ENCODE data around the gene PJA1.

The PJA1 gene

GRCh38 chrX:69131886-69132285 lies 33.4 kb downstream of the PJA1 start:
- H3K27me3 ChIP-seq (ENCODE audit: insufficient read depth, low read depth): no peaks in the 10 kb centered on the region
- H4K20me1 ChIP-seq (ENCODE audit: insufficient read depth): no peaks in the 10 kb centered on the region
- H3K4me1 ChIP-seq (ENCODE audit: low read depth, poor library complexity, severe bottlenecking): no peaks in the 10 kb centered on the region

GRCh38 chrX:69130439-69130838 lies 34.8 kb downstream of the PJA1 start:
- Histone ChIP-seq H4K20me1 (ENCODE audit: insufficient read depth) (no peaks in the 10 kb centered on the region), H3K4me1 (ENCODE audit: low read depth, poor library complexity, severe bottlenecking) (no peaks in the 10 kb centered on the region), H3K36me3 (ENCODE audit: insufficient read depth) (no peaks in the 10 kb centered on the region), H2AFZ (ENCODE audit: low read depth) (no peak overlapping the region), H3K4me3 (IDR thresholded peaks at IDR 0.05; ENCODE audit: insufficient read depth, low read depth, low read length) (no peak overlapping the region), H3K9ac (no peak overlapping the region), H3K27me3 (ENCODE audit: insufficient read depth, low read depth) (no peaks in the 10 kb centered on the region), H3K4me2 (no peak overlapping the region), H3K27ac (no peak overlapping the region), H3K79me2 (ENCODE audit: insufficient read depth, low read depth) (no peaks in the 10 kb centered on the region)
- TF ChIP-seq CTCF (conservative IDR thresholded peaks at IDR 0.05; ENCODE audit: low read depth, low read length): no peak

More at GRCh38 chrX:69131886-69132285, 33.4 kb downstream of the PJA1 start:
- H3K27ac ChIP-seq: no peak overlapping the region
- H3K4me2 ChIP-seq: no peak overlapping the region
- no peaks in the 10 kb centered on the region for H3K79me2 ChIP-seq (ENCODE audit: insufficient read depth, low read depth)
- no peak overlapping the region for H3K9ac ChIP-seq
- no peaks in the 10 kb centered on the region for H3K36me3 ChIP-seq (ENCODE audit: insufficient read depth)
- TF ChIP-seq CTCF (conservative IDR thresholded peaks at IDR 0.05; ENCODE audit: low read depth, low read length): no peak
- H3K4me3 ChIP-seq (IDR thresholded peaks at IDR 0.05; ENCODE audit: insufficient read depth, low read depth, low read length): no peak overlapping the region
- no peak overlapping the region for H2AFZ ChIP-seq (ENCODE audit: low read depth)

GRCh38 chrX:69128588-69128987 lies 36.7 kb downstream of the PJA1 start:
- Histone ChIP-seq H3K4me1 (ENCODE audit: low read depth, poor library complexity, severe bottlenecking) (no peaks in the 10 kb centered on the region), H3K4me2 (no peak overlapping the region), H4K20me1 (ENCODE audit: insufficient read depth) (no peaks in the 10 kb centered on the region), H3K27ac (no peak overlapping the region), H2AFZ (ENCODE audit: low read depth) (no peak overlapping the region), H3K9ac (no peak overlapping the region), H3K4me3 (IDR thresholded peaks at IDR 0.05; ENCODE audit: insufficient read depth, low read depth, low read length) (no peak overlapping the region), H3K27me3 (ENCODE audit: insufficient read depth, low read depth) (no peaks in the 10 kb centered on the region), H3K36me3 (ENCODE audit: insufficient read depth) (no peaks in the 10 kb centered on the region), H3K79me2 (ENCODE audit: insufficient read depth, low read depth) (no peaks in the 10 kb centered on the region)
- TF ChIP-seq CTCF (conservative IDR thresholded peaks at IDR 0.05; ENCODE audit: low read depth, low read length): no peak

GRCh38 chrX:69127466-69127865 lies 37.8 kb downstream of the PJA1 start:
- Histone ChIP-seq H2AFZ (ENCODE audit: low read depth) (no peak overlapping the region), H3K79me2 (ENCODE audit: insufficient read depth, low read depth) (no peaks in the 10 kb centered on the region), H3K36me3 (ENCODE audit: insufficient read depth) (no peaks in the 10 kb centered on the region), H3K9ac (no peak overlapping the region), H3K4me3 (IDR thresholded peaks at IDR 0.05; ENCODE audit: insufficient read depth, low read depth, low read length) (no peak overlapping the region), H3K4me1 (ENCODE audit: low read depth, poor library complexity, severe bottlenecking) (no peaks in the 10 kb centered on the region), H3K4me2 (no peak overlapping the region), H3K27ac (no peak overlapping the region), H3K27me3 (ENCODE audit: insufficient read depth, low read depth) (no peaks in the 10 kb centered on the region), H4K20me1 (ENCODE audit: insufficient read depth) (no peaks in the 10 kb centered on the region)
- no peak for TF ChIP-seq CTCF (conservative IDR thresholded peaks at IDR 0.05; ENCODE audit: low read depth, low read length)
